ENCODE data around the gene NMNAT2.
"Not testable (repeated sequence)": the region's sequence is repeated elsewhere in the genome, so short reads cannot be mapped to it uniquely, and the experiment has no call there.

Gene NMNAT2

DNA sequence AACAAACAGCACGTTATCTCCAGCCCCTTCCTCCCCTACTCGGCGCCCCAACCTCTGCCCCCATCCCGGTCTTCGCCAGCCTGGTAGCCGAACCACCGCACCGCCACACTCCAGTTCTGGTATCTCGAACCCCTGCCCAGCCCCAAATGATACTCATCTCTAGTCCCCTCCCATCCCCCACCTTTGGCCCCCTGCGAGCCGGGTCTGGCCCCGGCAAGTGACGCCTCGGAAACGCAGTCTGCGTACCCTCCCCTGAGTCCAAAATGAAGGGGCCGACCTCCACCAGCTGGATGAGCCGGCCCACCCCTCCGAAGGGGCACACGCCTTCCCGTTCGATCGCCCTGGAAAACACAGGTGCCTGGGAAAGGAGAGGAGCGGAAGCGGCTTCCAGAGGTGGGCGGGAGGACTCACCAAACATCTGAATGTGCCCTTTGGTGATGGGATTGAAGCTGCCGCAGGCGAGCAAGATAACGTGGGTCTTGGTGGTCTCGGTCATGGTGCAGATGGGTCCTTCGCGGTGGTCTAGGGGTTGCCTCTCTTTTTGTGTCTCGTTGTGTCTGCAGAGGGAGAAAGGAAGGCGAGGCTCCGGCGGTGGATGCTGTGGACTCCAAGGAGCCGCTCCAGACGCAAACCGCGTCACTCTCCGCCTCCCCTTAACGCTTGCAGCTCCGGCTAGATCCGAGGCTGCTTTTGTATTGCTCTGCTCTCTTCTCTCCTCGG, at the start of gene NMNAT2:
Gene NMNAT2 (minus strand): TSS at position 609 of the 720 bp plus-strand sequence. CDS start 113 bp downstream, at position 496.
- no peak for DNase-seq (ENCODE audit: low read depth in 3 of 3)

DNA sequence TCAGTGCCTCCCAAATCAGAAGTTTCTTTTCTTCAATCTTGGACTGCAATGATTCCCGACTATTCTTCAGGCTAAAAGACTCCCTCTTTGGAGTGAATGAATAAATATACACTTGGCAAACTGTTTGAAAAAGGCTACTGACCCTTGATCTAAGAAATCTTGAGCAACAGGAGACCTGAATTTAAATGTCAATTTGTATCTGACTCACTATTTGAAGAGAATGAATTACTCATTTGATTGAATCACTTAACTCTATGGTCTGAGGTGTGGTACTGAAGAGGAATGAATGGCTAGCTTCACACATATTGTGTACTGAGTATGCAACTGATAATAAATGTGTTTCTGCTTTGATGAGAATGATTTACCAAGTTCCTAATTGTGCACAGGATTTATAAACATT, 49.5 kb upstream of the NMNAT2 start:
- DNase-seq (ENCODE audit: low read depth in 3 of 3) = no peak

DNA sequence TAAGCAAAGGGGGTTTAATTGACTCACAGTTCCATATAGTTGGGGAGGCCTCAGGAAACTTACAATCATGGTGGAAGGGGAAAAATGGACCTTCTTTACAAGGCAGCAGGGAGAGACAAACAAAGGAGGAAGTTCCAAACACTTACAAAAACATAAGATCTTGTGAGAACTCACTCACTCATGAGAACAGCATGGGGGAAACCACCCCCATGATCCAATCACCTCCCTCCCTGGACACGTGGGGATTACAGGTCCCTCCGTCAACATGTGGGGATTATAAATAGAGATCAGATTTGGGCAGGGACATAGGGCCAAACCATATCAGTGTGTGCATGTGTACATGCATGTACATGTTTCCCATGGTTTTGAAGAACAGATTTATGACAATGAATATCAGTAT, 48.6 kb upstream of the NMNAT2 start:
- DNase-seq (ENCODE audit: low read depth in 3 of 3) = no peak

DNA sequence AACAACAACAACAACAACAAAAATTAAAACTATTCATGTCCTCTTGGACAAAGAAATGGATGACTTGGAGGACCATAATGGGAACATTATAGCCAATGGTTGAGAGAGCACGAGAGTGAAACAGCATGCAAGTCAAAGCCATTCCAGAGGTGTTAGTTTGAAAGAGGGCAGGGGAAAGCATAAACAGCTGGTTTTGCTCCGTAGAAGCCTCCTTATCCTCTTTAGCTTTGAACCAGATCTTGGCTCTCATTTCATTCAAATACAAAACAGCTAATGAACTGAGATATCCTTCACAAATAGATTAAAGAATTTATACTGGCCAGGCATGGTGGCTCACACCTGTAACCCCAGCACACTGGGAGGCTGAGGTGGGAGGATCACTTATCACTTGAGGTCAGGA, 45.4 kb upstream of the NMNAT2 start:
- no peak for DNase-seq (ENCODE audit: low read depth in 3 of 3)

DNA sequence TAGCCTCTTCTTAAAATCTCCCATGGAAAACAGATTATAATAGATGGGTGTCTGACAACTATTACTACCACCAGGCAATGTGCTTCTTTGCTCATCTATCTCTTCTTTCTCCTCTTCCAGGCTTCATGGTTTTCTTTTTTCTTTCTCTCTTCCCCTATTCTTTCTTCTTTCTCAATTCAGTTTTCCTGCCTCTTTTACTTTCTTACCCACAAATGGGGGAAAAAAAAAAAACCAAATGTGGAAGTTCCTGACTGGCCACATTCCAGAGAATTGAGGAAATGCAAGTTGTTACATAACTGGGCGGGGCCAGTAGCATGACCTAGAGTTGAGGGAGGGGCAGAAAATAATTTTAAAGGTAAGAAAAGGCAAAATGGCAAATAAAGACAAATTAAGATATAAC, 43.2 kb upstream of the NMNAT2 start:
- DNase-seq (ENCODE audit: low read depth in 3 of 3) = no peak

DNA sequence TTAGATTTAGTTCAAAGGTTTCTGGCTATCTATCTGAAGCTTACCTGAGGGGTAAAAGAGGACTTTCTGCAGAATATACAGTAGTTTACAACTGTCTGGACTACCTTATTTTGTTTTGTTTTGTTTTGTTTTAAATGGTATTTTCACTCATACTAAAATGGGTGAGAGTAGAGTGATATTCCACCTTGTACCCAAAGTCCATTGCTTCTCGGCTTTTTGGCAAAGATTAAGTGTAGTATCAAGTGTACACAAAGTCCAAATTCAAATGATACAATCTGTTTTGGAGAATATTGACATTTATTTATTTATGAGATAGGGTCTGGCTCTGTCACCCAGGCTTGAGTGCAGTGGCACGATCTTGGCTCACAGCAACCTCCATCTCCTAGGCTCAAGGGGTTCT, 42.4 kb upstream of the NMNAT2 start:
- DNase-seq (ENCODE audit: low read depth in 3 of 3) = no peak

DNA sequence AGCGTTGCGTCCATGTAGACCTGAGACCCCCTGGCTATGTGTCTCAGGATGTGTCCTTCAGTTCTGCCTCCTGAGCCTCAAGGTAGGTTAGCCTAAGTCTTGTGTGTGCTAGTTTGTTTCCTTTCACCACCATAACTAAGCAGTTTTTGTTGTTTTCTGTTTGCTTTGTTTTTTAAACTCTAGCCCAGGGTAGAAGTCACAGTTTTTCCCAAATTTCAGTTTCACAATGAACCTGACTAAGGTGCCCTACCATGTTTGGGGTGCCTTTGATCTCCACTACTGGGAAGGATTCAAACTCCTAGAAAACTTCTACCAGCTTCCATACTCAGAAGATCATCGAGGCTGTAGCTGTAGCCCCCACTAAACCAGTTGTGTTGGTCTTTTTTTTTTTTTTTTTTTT, 39.3 kb upstream of the NMNAT2 start:
- no peak for DNase-seq (ENCODE audit: low read depth in 3 of 3)

DNA sequence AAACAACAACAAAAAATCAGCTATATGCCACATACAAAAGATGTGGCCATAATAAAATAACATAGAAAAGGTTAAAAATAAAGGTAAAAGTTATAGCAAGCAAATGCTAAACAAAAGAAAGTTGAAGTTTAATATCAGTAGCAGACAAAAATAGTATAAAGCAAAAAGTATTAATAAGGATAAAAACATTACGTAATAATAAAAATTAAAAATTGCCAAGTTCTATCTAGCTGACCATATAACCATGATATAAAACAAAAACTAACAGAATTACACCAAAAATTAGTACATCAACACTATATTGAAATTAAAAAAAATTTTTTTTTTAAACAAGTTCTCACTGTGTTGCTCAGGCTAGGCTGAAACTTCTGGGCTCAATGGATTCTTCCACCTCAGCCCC, 38.6 kb upstream of the NMNAT2 start:
- DNase-seq (ENCODE audit: low read depth in 3 of 3) = no peak

DNA sequence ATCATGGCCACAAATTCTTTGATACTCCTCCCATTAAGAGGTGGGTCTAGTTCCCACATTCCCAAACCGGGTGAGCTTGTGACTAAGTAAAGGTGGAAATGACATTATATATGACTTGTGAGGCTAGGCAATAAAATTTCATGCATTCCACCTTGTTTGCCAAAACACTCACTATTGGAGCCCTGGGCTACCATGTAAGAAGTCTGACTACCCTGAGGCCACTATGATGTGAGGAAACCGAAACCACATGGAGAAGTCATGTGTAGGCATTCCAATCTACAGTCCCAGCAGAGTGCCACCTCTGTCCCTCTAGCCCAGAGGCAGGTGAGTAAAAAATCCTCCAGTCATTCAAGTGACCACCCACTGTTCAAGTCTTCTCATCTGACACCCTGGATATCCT, 36.2 kb upstream of the NMNAT2 start:
- DNase-seq (ENCODE audit: low read depth in 3 of 3) = no peak

DNA sequence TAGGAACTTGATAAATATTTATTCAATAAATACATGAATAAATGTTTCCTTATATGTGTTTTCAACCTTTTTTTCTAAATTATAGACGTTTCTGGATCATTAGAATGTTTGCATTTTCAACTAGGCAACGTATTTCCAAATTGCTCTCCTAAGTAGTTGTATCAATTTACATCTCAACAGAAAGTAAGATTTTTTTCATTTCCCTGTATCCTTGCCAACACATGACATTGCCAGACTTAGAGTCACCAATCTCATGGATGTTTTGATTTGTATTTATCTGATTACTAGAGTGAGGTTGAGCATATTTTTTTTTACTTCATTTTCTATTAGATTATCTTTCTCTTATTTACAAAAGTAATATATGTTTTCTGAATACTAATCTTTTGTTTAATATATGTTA, 31.9 kb upstream of the NMNAT2 start:
- DNase-seq (ENCODE audit: low read depth in 3 of 3) = no peak

DNA sequence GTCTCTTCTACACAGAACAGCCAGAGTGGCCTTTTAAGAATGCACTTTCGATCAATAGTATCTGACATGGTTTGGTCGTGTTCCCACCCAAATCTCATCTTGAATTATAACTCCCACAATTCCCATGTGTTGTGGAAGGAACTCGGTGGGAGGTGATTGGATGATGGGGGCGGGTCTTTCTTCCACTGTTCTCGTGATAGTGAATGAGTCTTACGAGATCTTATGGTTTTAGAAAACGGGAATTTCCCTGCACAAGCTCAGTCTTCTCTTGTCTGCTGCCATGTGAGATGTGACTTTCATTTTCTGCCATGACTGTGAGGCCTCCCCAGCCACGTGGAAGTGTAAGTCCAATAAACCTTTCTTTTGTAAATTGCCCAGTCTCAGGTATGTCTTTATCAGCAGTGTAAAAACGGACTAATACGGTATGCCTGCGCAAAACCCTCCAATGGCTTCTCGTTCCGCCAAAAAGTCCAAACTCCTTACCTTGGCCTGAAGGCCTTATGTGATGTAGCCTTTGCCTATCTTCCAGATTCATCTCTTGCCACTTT, 31.1 kb upstream of the NMNAT2 start:
- no peak for DNase-seq (ENCODE audit: low read depth in 3 of 3)

DNA sequence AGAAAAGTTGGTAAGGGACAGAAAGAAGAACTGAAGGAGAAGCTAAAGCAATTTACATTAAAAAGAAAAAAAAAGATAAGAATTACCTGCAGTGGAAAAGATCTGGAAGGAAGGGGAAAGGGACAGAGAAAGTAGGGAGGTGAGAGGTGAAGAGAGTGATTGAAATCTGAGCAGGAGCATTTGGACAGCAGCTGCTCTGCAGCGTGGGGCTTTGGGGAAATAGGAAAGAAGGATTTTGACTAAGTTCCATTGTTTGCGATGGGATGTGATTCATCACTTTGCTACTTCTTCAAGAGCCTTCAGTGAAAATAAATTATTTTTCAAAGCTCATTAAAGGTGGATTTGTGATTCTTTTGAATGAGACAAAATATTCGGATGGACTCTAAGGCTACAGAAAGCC, 26.1 kb upstream of the NMNAT2 start:
- no peak for DNase-seq (ENCODE audit: low read depth in 3 of 3)

DNA sequence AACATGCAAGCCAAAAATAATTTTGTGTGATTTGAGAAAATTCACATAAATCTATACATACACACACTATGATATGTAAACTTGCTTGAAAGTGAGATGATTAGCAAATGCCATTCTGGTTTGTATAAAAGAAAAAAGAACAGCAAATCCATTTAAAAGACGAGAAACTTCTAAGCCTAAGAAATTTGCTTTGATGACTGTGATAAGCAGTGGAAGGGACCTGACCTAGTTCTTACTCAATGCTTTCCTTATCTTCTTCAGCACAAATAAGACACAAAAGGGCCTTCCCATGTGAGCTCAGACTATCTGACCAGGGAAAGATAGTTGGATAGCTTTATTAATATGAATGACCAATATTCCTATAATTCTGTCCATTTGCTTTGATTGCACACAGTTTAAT, 25.3 kb upstream of the NMNAT2 start:
- no peak for DNase-seq (ENCODE audit: low read depth in 3 of 3)

DNA sequence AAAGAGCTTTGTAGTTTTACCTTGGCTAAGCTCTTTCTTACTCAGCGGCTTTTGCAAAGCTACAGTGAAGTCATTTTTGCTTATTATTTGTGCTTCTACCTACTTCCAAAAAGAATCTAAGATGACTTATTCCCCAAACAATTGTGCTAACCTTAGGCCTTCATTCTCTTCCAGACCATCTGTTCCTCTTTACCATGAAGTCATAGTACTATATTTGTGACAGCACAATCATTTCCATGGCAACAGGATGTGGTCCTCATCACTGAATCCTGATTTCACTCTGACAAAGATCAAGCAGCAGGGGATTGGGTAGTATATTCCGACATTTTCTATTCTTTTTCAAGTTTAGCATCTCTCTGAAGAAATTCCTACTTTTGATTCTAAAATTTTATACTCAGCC, 24.8 kb upstream of the NMNAT2 start:
- DNase-seq (ENCODE audit: low read depth in 3 of 3) = no peak

DNA sequence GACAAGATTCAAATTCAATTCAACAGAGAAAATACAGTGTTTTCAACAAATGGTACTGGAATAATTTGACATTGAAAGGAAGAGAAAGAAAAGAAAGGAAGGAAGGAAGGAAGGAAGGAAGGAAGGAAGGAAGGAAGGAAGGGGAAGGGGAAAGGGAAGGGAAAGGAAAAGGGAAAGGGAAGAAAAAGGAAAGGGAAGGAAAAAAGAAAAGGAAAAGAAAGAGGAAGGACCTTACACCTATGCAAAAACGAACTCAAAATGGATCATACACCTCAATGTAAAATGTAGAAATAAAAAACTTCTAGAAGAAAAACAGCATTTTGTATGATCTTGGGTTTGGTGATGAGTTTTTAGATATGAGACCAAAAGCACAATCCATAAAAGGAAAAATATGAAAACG, 19.9 kb upstream of the NMNAT2 start:
- no peak for DNase-seq (ENCODE audit: low read depth in 3 of 3)

DNA sequence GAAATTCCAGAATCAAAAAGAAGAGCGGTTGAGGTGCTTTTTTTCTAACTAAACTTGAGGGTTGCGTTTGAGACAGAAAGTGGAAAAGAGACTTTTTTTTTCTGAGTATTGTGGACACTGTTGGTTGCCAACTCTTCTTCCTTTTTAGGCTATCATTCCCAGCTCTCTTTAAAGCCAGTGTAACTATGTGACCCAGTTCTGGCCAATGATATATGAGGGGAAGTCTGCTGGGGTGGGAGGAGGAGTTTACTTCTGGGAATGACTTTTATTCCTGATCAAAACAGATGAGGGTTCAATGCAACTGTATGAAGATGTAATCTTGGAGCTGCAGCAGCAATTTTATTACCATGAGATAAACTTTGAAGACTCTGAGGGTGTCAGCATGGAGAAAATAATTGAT, 17.3 kb upstream of the NMNAT2 start:
- DNase-seq (ENCODE audit: low read depth in 3 of 3) = no peak

DNA sequence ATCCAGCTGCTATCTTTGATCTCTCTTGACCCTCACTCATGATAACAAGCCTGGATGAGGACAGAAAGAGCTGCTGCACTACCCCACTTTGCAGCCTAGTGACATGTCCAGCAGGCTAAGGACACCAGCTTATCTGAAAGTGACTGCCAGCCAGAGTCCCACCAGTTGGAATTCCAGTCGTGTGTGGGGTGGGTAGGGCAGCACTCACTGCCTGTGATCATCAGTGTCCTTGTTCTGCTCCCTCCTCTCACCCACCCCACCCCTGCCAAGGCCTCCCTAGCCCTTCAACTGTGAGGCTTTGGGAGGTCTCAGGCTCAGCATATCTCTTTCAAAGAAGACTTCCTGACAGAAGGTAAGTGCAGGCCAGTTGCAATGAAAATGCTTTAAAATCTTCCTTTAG, 15.5 kb upstream of the NMNAT2 start:
- no peak for DNase-seq (ENCODE audit: low read depth in 3 of 3)

DNA sequence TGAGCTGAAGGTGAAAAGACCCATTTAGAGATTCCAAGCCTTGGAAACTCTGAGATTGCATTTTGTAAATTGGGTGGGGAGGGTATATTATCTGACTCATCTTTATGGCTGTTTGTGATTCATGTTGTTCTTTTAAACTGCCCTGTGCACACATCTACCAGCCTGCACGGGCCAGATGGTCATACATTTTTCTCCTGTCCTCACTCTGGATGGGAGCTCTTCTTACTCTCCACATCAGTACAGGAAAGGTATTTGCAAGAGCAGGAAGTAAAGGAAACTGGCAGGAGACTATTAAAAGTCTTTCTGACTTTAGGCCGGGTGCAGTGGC, 14.3 kb upstream of the NMNAT2 start:
- no peak for DNase-seq (ENCODE audit: low read depth in 3 of 3)

DNA sequence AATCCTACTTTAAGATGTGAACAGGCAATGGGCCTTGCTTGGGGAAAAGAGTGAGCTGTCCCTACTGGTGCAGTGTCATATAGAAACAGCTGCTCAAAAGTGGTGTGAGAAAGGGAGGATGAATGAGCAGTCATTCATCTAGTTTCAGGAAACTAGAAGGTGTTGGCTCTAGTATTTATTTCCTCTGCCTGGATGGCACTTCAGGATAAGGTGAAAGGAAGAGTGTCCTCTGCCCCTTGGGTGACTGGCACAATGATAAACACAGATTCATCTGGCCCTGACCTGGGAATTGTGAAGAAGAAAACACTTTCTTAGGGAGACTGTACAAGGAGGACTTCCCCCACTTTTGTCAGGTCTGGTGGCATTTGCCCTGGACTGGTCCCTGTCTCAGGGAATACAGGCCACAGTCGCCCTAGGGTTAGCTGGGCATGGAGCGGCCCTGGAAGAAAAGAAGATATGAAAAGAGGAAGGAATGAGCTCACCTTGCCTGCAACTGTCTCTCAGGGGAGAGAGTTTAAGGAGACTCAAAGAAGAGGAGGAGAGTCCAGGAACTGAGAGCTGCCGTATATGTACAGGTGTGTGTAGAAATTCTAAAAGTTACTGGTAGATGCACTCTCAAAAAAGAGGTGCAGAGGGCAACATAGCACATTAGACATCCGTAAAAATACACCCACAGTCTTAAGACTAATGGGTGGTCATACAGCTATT, 13.8 kb upstream of the NMNAT2 start:
- DNase-seq (ENCODE audit: low read depth in 3 of 3) = no peak

DNA sequence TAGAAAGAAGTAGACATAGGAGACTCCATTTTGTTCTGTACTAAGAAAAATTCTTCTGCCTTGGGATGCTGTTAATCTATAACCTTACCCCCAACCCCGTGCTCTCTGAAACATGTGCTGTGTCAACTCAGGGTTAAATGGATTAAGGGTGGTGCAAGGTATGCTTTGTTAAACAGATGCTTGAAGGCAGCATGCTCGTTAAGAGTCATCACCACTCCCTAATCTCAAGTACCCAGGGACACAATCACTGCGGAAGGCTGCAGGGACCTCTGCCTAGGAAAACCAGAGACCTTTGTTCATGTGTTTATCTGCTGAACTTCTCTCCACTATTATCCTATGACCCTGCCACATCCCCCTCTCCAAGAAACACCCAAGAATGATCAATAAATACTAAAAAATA, 9.4 kb upstream of the NMNAT2 start:
- not testable (repeated sequence) for DNase-seq (ENCODE audit: low read depth in 3 of 3)

DNA sequence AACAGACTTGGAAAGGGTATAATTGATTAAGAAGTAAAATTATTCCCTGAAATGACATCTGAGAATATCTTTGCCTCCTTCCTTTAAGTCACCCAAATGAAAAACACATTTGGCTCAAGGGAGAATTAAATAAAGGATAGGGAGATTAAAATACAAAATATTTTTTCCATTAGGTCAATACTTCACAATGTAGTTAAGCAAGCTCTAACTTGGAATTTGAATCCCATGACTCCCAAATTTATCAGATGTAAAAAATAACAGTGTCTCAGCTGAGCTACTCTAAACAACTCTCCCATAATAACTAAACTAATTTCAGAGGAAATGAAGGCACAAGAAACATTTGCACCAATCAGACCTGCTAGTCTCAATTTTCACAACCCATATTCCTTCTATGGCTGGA, 6.5 kb upstream of the NMNAT2 start:
- no peak for DNase-seq (ENCODE audit: low read depth in 3 of 3)

DNA sequence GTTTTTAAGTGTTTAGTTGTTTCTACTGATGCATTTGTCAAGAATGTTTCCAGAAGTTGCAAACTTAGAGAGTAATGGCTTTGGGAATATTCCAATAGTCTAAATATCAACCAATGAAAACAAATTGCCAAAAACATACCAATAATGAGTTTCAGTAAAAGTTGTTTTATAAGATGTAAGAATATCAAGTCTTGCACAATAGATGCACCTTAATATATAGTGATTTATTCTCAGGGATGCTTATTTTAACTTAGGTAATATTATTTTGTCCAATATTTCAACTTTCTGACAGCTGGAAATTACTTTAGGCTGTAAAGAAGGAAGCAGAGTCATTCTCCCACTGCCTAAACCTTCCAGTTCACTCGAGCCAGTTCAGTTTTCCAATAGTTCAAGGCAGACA, 5.4 kb upstream of the NMNAT2 start:
- DNase-seq (ENCODE audit: low read depth in 3 of 3) = no peak

DNA sequence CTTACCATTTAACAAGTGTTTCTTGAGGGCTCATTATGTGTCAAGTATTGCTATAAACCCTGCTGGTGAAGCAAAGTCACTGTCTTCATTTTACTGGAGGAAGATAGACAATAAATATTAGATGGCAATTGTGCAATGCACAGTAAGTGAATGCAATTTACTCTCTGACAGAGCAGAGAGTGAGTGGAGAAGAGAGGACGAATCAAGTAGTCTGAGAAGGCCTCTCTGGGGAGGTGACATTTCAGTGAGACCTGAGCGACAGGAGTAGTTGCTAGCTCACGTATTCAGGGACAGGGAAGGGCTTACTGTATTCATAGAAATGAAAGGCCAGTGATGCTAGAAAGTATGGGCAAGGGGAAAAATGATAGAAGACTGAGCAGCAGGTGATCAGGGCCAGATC, 1.2 kb upstream of the NMNAT2 start:
- no peak for DNase-seq (ENCODE audit: low read depth in 3 of 3)

DNA sequence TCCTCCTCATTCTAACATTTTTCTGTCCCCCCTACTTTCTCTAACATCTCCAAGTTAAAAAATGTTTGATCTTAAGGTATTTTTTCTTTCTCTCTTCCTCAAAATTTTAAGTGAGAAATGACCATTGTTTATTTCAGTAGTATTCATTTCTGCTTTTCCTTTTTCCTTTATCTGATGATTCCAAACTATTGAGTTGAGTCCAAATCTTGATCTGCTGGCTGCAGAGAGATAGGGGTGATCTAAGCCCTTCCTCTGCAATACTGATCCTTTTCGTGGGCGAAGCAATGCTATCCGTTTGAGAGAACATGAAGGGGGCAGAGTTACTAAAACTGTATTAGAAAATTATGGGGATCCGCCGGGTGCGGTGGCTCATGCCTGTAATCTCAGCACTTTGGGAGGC, 516 bp upstream of the NMNAT2 start:
- DNase-seq (ENCODE audit: low read depth in 3 of 3) = no peak

Data from stimulated activated CD4-positive, alpha-beta T cell treated with anti-CD3 and anti-CD28 coated beads, TNF-alpha, amount 100 ng/mL, for 24 hours (primary cell).